BE2C (cell line): ENCODE results near the gene ZNF827.

Source experiments
- DNase-seq: peaks from one replicate; pipeline ENCODE4 v3.0.0-alpha.2; 2020
- H3K27me3 ChIP-seq: fragments of 250-450 bp; sonication (Bioruptor Pico); 2 replicates; pipeline ENCODE4 v1.5.1; 2020; ENCODE audit warnings: mild to moderate bottlenecking
- H3K36me3 ChIP-seq: fragments of 250-450 bp; sonication (Bioruptor Pico); 2 replicates; pipeline ENCODE4 v1.5.1; 2020; ENCODE audit warnings: mild to moderate bottlenecking
- H3K4me1 ChIP-seq: fragments of 250-450 bp; sonication (Bioruptor Pico); 2 replicates; pipeline ENCODE4 v1.5.1; 2020
- H3K4me3 ChIP-seq: 2 replicates; pipeline ENCODE4 v1.5.1; 2011; ENCODE audit warnings: low read depth, low read length
- H3K9me3 ChIP-seq: fragments of 250-450 bp; sonication (Bioruptor Pico); 2 replicates; pipeline ENCODE4 v1.5.1; 2020
- TF ChIP-seq, protein P1 (sequence below): IDR thresholded peaks from 2 replicates; pipeline ENCODE4 v1.5.1; 2012; ENCODE audit warnings: mild to moderate bottlenecking, low read depth, low read length

Gene ZNF827

DNA sequence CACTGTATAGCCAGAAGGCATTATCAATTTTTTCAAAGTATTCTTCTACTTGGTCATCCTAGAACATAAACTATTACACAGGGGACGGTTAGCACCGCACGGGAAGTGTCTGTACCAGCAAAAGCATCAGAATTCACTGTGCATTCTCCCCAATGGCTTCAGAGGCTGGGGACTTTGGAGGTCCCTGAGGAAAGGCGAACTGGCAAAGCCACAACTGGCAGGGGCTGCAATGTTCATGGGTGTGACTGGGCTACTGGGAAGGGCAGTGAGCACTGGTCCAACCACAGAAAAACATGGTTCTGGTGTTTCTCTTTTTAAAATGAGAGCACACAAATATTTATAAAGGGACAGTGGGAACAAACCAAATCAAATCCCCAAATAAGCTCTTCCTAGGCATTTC lies 175.2 kb downstream of the ZNF827 start:
- H3K27me3 ChIP-seq, result no peaks in the 10 kb centered on the region
- H3K4me1 ChIP-seq, result no peaks in the 10 kb centered on the region
- DNase-seq, result no peak
- no peaks in the 10 kb centered on the region for H3K9me3 ChIP-seq
- peaks cover 51% of the 10 kb centered on the region for H3K36me3 ChIP-seq
- no peak overlapping the region for H3K4me3 ChIP-seq
- TF ChIP-seq, protein P1, sequence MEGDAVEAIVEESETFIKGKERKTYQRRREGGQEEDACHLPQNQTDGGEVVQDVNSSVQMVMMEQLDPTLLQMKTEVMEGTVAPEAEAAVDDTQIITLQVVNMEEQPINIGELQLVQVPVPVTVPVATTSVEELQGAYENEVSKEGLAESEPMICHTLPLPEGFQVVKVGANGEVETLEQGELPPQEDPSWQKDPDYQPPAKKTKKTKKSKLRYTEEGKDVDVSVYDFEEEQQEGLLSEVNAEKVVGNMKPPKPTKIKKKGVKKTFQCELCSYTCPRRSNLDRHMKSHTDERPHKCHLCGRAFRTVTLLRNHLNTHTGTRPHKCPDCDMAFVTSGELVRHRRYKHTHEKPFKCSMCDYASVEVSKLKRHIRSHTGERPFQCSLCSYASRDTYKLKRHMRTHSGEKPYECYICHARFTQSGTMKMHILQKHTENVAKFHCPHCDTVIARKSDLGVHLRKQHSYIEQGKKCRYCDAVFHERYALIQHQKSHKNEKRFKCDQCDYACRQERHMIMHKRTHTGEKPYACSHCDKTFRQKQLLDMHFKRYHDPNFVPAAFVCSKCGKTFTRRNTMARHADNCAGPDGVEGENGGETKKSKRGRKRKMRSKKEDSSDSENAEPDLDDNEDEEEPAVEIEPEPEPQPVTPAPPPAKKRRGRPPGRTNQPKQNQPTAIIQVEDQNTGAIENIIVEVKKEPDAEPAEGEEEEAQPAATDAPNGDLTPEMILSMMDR, result no peak

DNA sequence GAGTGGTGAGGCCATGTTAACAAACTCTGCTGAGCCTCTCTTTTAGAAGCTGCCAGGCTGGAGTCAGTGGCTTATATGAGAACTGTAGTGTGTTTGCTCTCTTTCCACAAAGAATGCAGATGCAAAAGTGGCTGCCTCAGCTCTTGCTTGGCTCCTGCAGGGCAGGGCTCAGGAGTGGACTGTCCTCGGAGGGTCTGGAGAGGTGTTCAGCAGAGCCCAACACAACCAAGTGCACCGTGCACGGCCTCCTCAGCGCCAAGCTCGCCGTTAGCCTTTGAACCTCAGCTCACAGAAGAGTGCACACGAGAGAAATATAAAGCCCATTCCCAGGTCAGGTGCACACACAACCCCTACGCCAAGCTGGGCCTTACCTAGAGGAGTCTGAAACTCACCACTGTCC lies 175.9 kb downstream of the ZNF827 start:
- H3K27me3 ChIP-seq, result no peaks in the 10 kb centered on the region
- no peaks in the 10 kb centered on the region for H3K4me1 ChIP-seq
- H3K36me3 ChIP-seq, result peaks cover 47% of the 10 kb centered on the region
- DNase-seq, result no peak
- H3K4me3 ChIP-seq, result no peak overlapping the region
- no peaks in the 10 kb centered on the region for H3K9me3 ChIP-seq
- TF ChIP-seq, protein P1, result no peak

DNA sequence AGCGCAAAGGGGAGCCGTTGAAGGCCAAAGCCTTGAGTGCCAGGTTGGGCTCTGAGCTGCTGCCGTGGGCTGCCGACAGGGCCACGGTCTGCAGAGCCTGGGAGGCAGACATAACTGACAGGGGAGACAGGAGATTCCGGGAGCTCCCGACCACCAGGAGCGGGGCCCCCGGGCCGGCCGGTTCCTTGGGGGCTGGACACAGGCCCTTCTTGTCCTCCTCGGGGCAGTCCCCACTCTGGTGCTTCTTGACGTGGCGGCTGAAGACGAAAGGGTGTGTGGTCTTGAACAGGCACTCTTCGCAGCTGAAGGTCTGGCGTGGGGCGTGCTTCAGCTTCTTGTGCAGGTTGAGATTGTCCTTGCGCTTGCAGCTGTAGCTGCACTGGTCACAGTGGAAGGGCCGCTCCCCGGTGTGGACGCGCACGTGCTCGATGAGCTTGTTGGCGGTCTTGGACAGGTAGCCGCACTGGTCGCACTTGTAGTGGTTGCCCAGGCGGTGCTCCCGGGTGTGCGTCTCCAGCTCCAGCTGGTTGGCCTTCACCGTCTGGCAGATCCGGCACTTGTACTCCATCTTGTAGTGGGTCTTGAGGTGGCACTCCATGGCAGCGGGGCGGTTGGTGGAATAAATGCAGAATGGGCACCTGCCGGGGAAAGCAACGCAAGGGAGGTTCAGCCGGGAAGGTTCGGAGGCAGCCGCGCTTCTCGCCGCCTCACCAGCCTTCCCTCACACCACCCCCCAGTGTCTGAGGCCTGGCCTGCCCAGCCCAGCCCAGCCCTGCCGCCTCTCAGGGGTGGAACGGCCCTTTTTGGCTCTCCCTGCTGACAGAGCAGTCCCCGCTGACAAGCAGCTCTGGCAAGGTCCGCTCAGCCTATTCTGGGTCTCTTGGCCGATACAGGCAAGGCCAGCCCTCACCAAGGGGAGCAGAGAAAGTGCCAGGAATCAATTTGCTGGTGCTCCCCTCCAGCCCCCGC lies 177.4 kb downstream of the ZNF827 start:
- TF ChIP-seq, protein P1, result no peak
- DNase-seq, result no peak

DNA sequence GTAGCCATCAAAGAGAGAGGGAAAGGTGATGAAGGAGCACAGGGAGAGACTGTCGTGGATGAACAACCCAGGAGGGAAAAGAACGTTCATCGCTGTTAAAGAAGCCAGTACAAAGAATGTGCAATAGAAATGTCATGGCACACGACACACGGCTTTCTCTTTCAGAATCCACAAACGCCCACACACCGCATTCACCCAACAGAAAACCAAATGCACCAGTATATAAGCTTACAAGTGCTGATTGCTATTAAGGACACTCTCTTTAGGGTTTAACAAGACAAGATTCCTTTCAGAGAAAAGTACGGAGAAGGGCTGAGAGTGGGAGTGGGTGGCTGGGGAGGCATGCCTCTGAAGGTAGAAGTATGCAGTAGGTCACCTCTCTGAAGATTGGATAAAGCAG lies 178.4 kb downstream of the ZNF827 start:
- Histone ChIP-seq H3K27me3 (no peaks in the 10 kb centered on the region), H3K9me3 (no peaks in the 10 kb centered on the region), H3K36me3 (peaks cover 36% of the 10 kb centered on the region), H3K4me3 (no peak overlapping the region), H3K4me1 (no peaks in the 10 kb centered on the region)
- DNase-seq, result no peak
- TF ChIP-seq, protein P1, result no peak

More for the DNA sequence above, 177.4 kb downstream of the ZNF827 start:
- Histone ChIP-seq H3K4me3 (no peak overlapping the region), H3K27me3 (no peaks in the 10 kb centered on the region), H3K36me3 (peaks cover 45% of the 10 kb centered on the region), H3K4me1 (no peaks in the 10 kb centered on the region), H3K9me3 (no peaks in the 10 kb centered on the region)

DNA sequence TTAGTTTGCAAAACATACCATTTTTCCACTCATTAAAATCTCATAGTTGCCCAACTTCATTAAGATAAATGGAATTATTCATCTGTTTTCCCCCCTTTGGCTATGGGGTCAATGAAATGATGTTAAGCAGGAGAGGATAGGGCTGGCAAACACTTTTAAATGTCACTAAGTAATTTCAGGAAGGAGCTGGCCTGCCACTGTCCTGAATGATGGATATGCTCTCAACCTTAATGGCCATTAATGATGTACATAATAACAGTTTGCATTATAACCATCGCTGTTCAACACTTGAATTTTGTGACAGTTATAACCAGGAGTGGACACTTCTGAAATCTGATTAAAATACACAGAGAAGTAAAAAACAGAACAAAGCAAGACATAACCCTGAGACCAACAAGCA lies 181.4 kb downstream of the ZNF827 start:
- Histone ChIP-seq H3K4me1 (no peaks in the 10 kb centered on the region), H3K4me3 (no peak overlapping the region), H3K27me3 (no peaks in the 10 kb centered on the region), H3K9me3 (no peaks in the 10 kb centered on the region), H3K36me3 (peaks cover 16% of the 10 kb centered on the region)
- DNase-seq, result no peak
- TF ChIP-seq, protein P1, result no peak

DNA sequence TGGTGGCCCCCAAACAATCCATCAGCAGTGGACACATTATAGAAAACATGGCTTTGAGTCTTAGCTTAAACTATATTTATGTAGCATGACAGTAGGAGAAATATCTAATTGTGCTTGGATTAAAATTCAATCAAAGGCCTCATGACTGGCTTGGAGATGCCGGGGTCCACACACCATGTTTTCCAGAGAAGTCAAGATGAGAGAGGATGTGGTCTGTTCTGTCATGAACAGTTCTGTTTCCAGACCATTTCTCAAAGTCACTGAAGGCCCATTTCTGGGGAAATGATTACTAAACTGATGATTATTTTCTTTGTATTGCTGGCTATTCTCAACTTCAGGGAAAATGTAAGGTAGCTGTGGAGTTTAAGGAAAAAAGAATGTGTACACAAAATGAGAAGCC lies 182.4 kb downstream of the ZNF827 start:
- H3K36me3 ChIP-seq, result peaks cover 12% of the 10 kb centered on the region
- H3K4me1 ChIP-seq, result no peaks in the 10 kb centered on the region
- no peaks in the 10 kb centered on the region for H3K27me3 ChIP-seq
- no peaks in the 10 kb centered on the region for H3K9me3 ChIP-seq
- TF ChIP-seq, protein P1, result no peak
- H3K4me3 ChIP-seq, result no peak overlapping the region
- DNase-seq, result no peak
